Inflammatory macrophage (primary cell): ENCODE results near the gene FHL5.
"Not testable (repeated sequence)": the region's sequence is repeated elsewhere in the genome, so short reads cannot be mapped to it uniquely, and the experiment has no call there.

Source experiments
- DNase-seq, 2 donors: peaks; one replicate each; pipeline ENCODE4 v3.0.0-alpha.2; 2020 to 2022
- total RNA-seq, 18 experiments: gene quantifications; one replicate each; lab custom pipeline; 2026; ENCODE audit warnings: mixed read lengths in 6 of 18, inconsistent platforms in 2 of 18; lab: John Stamatoyannopoulos, UW

Gene FHL5
- 0 to 0.15 (median 0) reads per million in 18 experiments for total RNA-seq

DNA sequence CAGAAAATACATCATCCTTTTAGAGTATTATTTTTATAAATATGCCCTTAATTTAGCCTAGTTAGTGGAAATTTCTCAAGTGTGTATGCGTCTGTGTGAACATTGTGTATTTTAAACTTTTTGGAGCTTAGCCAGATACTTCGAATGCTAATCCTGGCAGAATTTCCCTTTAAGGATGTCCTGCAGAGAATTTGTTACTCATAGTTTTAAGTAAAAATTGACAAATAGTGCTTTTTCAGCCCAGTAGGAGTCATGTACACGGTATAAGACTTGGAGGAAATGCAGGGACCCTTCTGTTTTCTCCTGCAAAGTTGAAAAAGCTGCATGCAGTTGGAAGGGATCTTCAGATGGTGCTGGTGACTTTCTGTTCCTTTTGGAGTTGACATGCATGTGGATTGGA is at the start of gene FHL5:
Gene FHL5 (plus strand): TSS at position 243 of the 400 bp plus-strand sequence. CDS start 40,486 bp downstream, outside the sequence.
- DNase-seq = no peak

DNA sequence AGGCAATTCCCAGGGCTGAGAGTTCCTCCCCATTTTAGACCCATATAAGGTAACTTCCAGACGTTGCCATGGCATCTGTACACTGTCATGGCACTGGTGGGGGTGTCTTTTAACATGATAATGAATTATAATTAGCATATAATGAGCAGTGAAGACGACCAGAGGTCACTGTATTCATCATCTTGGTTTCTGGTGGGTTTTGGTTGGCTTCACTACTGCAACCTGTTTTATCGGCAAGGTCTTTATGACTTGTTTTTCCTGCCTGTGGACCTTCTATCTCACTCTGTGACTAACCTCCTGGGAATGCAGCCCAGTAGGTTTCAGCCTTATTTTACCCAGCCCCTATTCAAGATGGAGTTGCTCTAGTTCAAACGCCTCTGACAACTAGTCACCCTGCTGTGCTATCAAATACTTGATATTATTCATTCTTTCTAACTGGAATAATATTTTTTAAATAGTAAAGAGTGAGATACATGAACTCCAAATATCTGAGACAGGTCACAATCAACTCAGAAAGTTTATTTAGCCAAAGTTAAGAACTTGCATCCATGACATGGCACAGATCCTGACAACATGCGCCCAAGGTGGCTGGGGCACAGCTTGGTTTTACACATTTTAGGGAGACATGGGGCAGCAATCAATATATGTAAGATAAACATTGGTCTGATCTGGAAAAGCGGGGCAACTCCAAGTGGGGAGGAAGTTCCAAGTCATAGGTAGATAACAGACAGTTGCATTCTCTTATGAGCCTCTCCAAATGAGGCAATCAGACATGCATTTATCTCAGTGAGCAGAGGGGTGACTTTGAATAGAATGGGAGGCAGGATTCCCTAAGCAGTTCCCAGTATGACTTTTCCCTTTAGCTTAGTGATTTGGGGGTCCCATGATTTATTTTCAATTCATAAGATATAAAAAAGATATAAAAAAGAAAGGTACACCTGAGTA is 42.5 kb upstream of the FHL5 start:
- no peak for DNase-seq

DNA sequence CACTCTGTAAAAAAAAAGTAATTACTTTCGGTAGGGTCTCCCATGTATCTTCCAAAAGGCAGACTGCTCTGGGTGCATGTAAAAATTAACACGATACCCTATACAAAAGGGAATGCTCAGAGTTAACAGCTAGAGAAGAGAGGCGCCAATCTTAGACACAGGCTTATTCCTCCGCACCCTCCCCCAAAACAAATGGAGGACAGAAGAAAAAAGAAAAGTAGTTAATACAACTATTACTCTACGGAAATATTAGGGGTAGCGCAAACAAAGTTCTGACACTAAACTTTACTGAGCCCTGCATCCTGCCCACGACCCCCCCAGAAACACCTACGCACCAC is 41.7 kb upstream of the FHL5 start:
- no peak for DNase-seq

GRCh38 chr6:96521644-96522464 is 41.1 kb upstream of the FHL5 start, which contains the start of gene UFL1:
Gene UFL1, plus strand, starts transcription at chr6:96521806. Its CDS starts 68 bp downstream, at chr6:96521874.
- peak; percentile 93 to 97 for DNase-seq

DNA sequence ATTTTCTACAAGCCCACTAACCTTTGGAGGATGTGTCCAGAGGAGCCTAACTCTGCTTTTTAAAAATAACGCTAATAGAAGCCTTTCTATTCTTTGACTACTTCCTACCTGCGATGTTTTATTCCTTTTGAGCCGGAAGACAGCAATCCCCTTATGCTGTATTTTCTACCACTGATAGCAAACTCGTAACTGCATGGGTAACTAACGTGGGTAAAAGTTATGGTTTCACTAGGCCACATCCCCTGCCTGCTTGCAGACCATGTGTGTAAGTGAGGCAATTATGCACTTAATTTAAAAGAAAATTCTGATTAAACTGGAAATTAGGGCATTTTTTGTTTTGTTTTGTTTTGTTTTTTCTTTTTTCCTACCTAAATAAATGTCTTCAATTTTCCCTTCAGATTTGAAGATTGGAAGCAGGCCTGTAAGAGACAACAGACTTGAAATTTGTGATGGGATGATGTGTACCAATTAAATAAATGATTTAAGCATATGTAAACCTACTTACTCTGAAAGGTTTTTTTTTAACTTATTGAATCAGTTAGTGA is 40.4 kb upstream of the FHL5 start:
- peak; percentile 2 to 14 for DNase-seq

DNA sequence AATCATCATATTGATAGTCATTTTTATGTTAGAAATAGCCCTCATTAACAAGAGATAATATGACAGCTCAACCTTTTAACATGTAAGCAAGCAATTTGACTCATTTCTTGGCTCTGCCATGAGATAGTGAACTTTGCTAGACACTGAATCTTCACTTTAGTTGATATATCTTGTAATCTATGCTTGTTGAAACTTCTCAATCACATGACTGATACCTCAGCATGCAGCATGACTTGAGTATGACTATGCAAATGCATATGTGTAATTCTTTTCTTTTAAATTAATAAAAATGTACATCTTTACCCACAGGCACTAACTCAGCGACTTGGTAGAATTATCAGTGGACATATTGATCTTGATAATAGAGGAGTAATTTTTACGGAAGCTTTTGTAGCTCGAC is 34.7 kb upstream of the FHL5 start:
- no peak for DNase-seq

DNA sequence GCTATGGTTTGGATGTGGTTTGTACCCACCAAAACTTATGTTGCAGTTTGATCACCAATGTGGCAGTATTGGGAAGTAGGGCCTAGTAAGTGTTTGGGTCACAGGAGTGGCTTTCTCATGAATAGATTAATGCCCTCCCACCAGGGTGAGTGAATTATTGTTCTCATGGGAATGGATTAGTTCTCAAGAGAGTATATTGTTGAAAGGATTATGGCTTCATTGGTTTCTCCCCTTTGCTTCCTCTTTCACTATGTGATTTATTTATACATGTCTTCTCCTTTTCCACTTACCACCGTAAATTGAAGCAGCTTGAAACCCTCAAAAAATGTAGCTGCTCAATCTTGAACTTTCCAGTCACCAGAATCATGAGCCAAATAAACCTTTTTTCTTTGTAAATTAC is 30.5 kb upstream of the FHL5 start:
- no peak for DNase-seq

- no peak for DNase-seq
These were observed 25.2 kb upstream of the FHL5 start for GRCh38 chr6:96537726-96538125.

DNA sequence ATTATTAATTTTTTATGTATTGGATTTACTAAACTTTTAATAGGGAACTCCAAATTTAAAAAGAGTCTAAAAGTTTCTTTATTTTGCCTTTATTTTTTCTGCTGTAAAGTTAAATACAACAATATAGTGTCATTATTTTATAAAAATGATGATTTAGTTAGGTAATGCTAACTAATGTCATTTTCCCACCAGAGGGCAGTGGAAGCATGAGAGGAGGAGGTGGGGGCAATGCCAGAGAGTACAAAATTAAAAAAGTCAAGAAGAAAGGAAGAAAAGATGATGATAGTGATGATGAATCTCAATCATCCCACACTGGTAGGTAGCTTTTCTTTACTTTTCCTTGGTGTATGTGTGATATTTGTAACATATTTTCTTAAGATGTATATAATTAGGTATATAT is 20.2 kb upstream of the FHL5 start:
- no peak for DNase-seq

GRCh38 chr6:96545882-96546281 is 17.0 kb upstream of the FHL5 start:
- no peak for DNase-seq

- DNase-seq = no peak
These were observed 15.3 kb upstream of the FHL5 start for GRCh38 chr6:96547654-96548053.

DNA sequence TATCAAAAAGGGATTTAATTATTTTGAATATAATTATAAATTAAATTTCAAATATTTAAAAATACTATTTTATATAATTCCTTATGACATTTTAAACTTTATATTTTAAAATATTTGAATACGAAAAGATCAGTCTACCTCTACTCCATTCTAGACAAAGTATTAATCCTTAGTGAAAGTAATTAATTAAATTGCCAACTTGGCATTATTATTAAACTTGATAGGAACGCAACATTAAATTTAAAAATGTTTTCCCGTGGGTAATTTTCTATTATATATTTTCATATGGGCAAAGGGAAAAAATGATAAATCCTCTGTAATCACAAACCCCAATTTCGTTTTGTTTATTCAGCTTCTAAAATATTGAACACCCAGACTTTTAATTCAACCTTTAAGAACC is 8.4 kb upstream of the FHL5 start:
- no peak for DNase-seq

- DNase-seq = not testable (repeated sequence)
These were observed 3.2 kb upstream of the FHL5 start for GRCh38 chr6:96559740-96560139.

- no peak for DNase-seq
These were observed 925 bp downstream of the FHL5 start for GRCh38 chr6:96563853-96564252.

DNA sequence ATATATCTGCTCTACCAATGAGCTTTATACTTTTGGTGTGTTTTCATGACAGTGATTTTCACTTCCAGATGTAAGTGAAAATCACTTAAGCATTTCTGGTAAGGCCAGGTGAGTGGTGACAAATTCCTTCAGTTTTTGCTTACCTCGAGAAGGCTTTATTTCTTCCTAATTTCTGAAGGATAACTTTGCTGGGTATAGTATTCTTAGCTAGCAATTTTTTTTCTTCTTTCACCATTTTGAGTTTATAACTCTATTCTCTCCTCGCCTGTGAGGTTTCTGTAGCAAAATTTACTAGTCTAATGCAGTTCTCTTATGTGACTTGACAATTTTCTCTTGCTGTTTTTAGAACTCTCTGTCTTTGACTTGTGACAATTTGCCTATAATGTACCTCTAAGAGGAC is 7.1 kb downstream of the FHL5 start:
- no peak for DNase-seq

DNA sequence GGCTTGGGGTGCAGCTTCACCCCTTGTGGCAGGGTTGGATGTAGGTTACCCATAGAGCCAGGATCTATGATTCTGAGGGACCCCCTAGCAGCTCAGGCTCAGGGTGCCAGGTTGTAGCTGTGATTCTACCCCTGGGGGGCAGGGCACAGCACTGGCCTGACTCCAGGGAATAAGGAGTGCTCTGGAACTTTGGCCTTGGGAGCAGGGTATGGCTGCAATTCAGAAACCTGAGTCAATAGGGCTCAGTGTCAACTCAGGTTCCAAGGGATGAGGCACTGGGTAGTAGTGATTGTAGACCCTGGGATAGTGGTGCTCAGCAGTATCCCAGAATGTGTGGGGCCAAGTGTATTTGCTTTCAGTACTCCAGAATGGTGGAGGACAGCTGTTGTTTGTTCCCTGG is 8.6 kb downstream of the FHL5 start:
- no peak for DNase-seq

DNA sequence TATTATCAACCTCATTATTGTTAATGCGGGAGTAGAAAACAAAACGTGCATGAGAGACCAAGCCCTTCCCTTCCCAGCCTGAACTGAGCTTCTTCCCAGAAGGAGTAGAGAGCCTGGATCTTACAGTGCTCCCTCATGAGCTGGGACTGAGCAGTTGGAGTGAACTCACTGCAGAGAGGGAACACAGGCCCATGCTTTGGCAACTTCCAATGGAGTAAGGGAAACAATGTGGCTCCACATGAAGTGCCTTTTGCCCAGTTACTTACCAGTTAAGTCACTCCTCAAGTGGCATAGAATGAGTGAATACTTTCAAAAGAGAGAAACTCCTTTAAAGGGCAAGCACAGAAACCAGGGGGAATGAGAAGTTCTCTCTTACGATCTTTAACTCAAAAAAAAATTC is 12.4 kb downstream of the FHL5 start:
- no peak for DNase-seq

GRCh38 chr6:96576221-96576620 is 13.3 kb downstream of the FHL5 start:
- no peak for DNase-seq

GRCh38 chr6:96582021-96582420 is 19.1 kb downstream of the FHL5 start:
- no peak for DNase-seq

DNA sequence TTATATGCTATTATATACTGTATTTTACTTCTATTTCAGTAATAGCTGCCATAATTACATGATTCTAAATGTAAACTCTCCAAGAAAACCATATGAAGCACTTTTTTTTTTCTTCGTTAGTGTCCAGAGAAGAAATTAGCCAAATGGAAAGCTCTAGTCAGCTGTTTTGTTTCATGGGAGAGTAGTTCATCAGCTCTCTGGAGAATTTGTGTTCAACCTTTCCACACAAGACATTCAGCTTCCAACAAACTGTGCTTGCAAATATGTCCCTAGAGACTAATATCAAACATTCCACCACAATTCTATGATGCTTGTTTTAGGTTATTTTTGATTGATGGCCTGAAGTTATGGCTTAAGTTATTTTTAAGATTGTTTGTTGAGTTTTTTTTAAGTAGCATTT is 19.5 kb downstream of the FHL5 start:
- DNase-seq = no peak

DNA sequence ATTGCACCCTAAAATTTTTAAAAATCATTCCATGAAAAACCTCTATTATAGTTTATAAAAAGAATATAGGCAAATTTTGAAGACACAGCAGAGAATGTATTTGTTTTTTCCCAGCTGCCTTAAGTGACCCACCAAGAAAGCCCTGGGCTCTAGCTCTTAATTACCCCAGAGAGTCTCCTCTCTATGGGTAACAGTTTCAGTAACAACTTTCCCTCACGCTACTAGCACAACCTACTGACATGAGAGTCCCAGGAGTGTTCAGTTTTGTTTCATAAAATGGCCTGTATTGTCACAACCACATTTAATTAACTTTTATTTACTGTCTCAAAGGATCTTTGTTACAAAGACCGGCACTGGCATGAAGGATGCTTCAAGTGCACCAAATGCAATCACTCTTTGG is 41.5 kb downstream of the FHL5 start:
- no peak for DNase-seq

DNA sequence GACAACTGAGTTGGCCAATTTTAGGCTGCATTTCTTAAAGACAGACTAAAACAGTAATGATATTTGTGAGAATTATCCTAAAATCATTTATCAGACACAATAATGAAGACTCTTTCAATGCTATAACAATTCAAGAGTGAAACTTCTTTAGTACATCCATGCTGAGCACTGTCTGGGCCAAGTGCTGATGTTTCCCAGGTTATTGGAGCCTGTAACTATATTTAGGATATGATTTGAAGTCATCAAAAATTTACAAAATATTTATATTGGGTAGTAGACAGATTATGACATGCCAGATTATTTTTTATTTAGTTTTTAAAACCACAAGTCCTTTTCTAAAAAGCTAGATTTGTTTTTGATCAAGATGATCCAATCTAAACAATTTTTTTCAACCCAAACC is 45.1 kb downstream of the FHL5 start:
- no peak for DNase-seq

- DNase-seq = no peak
These were observed 47.1 kb downstream of the FHL5 start for GRCh38 chr6:96610019-96610418.
